ENCODE results near the gene SPATA6.
"Not testable (repeated sequence)": the region's sequence is repeated elsewhere in the genome, so short reads cannot be mapped to it uniquely, and the experiment has no call there.

Gene SPATA6

DNA sequence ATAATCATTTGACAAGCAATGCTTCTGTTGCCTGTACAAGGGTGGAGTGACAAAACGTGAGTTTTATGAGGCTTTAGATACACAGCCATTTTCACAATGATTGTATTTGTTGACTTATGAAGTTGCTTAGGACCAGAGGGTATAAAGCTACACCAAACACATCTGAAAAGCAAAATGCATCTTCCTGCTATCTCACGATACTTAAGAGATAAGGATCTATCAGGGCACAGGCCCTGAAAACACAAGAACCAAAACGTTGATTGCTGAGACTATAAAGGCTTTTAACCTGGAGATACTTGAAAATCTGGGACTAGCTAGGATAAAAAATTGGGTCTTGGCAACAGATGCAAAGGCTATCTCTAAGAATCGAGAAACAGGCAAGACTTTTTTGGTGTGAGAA lies 133.7 kb downstream of the SPATA6 start:
- DNase-seq, result no peak

DNA sequence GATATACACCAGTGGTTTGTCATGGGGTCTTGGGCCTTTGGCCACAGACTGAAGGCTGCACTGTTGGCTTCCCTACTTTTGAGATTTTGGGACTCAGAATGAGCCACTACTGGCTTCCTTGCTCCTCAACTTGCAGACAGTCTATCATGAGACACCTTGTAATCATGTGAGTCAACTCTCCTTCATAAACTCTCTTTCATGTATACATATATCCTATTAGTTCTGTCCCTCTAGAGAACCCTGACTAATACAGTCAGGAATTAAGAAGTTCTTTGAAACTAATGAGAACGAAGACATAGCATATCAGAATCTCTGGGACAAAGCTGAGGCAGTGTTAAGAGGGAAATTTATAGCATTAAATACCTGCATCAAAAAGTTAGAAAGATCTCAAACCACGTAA lies 138.7 kb downstream of the SPATA6 start:
- DNase-seq, result no peak

DNA sequence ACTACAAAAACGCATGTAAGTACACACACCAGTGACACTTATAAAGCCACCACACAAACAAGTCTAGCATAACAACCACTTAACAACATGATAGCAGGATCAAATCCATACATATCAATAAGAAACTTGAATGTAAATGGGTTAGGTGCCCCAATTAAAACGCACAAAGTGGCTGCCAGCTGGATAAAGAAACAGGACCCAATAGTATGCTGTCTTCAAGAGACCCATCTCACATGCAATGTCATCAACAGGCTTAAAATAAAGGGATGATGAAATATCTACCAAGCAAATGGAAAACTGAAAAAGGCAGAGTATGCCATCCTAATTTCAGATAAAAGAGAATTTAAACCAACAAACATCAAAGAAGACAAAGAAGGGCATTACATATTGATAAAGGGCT lies 139.9 kb downstream of the SPATA6 start:
- DNase-seq, result no peak

- DNase-seq, result no peak
Observed at GRCh38 chr1:48329905-48330304, 142.1 kb downstream of the SPATA6 start.

DNA sequence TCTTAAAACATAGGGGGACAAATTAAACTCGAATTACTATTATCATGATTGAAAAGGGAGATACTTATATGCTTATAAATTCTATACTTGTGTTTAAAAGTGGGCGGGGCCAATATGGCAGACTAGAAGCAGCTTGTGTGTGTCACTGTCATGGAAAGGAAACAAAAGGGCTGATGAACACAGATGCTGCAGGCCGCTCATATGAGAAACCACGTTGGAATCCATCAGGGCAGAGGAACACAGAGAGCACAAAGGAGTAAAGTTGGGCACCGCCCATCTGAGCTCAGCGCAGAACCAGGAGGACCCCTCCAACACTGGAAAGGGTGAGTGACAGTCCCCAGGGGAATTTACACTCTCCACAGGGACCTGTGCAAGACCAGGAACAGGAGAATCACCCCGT lies 142.5 kb downstream of the SPATA6 start:
- no peak for DNase-seq

DNA sequence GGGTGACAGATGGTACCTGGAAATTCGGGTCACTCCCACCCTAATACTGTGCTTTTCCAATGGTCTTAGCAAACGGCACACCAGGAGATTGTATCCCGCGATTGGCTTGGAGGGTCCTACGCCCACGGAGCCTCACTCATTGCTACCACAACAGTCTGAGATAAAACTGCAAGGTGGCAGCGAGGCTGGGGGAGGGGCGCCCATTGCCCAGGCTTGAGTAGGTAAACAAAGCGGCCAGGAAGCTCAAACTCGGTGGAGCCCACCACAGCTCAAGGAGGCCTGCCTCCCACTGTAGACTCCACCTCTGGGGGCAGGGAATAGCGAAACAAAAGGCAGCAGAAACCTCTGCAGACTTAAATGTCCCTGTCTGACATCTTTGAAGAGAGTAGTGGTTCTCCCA lies 160.2 kb downstream of the SPATA6 start:
- not testable (repeated sequence) for DNase-seq

- DNase-seq, result no peak
Observed at GRCh38 chr1:48309564-48310082, 162.4 kb downstream of the SPATA6 start.

DNA sequence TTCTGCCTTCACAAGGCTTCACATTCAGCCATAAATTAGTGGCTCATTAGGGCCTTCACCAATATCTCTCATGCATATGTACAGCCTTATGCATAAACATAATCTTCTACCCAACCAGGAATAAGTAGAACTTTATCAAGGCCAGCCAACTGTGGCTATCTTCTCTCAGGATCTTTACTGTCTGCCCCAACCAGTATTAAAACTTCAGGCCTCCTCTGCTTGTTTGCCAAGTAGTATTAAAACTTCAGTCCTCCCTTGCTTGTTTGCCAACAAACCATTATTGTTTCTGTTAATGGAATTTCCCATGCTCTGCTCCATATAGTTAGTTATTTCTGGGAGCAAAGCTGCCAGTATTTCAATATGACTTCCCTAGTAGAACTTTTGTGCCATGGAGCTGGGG lies 169.4 kb downstream of the SPATA6 start:
- no peak for DNase-seq

- no peak for DNase-seq
Observed at GRCh38 chr1:48294656-48295055, 177.3 kb downstream of the SPATA6 start.

GRCh38 chr1:48294094-48294493 lies 177.9 kb downstream of the SPATA6 start:
- not testable (repeated sequence) for DNase-seq

DNA sequence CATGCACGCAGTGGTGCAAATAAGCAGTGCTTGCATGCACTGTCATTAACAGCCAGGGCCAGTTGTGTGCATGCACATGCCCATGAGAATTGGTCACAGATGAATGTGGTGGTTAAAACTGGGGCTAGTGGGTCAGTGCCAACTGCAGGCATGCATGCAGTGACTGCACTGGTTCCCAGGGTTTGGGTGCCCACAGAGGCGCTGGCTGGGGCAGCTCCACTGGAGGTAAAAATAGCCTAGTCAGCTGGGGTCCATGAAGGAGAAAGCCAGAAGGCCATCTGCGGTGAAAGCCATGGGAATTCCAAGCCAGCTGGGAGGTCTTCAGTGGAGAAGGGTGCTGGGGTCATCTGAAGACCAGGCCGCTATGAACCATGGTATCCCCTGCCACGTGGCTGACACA lies 179.3 kb downstream of the SPATA6 start:
- DNase-seq, result no peak

DNA sequence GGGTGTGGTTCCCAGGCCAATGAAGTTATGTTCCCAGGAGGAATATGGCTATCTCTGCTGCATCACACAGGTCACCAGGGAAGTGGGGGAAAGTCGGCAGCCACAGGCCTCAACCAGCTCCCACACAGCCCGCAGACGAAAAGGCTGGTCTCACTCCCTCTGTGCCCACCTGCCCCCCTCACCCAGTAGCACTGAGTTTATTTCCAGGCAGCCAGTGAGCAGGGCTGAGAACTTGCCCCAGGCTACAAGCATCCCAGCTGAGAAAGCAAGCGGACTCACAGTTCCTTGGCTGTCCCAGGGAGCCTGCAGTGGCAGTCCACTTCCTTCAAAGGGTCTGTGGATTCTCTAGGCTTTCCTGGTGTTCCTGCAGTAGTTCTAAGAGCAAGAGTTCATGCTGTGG lies 180.6 kb downstream of the SPATA6 start:
- no peak for DNase-seq

- no peak for DNase-seq
Observed at GRCh38 chr1:48285525-48285924, 186.5 kb downstream of the SPATA6 start.

- DNase-seq, result not testable (repeated sequence)
Observed at GRCh38 chr1:48284696-48285420, 187.1 kb downstream of the SPATA6 start.

DNA sequence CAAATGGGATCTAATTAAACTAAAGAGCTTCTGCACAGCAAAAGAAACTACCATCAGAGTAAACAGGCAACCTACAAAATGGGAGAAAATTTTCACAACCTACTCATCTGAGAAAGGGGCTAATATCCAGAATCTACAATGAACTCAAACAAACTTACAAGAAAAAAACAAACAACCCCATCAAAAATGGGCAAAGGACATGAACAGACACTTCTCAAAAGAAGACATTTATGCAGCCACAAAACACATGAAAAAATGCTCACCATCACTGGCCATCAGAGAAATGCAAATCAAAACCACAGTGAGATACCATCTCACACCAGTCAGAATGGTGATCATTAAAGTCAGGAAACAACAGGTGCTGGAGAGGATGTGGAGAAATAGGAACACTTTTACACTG lies 189.7 kb downstream of the SPATA6 start:
- not testable (repeated sequence) for DNase-seq

DNA sequence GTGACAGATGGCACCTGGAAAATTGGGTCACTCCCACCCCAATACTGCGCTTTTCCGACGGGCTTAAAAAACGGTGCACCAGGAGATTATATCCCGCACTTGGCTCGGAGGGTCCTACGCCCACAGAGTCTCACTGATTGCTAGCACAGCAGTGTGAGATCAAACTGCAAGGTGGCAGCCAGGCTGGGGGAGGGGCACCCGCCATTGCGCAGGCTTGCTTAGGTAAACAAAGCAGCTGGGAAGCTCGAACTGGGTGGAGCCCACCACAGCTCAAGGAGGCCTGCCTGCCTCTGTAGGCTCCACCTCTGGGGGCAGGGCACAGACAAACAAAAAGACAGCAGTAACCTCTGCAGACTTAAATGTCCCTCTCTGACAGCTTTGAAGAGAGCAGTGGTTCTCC lies 194.6 kb downstream of the SPATA6 start:
- DNase-seq, result not testable (repeated sequence)

- no peak for DNase-seq
Observed at GRCh38 chr1:48266576-48266975, 205.4 kb downstream of the SPATA6 start.

GRCh38 chr1:48263041-48263440 lies 209.0 kb downstream of the SPATA6 start:
- DNase-seq, result no peak

DNA sequence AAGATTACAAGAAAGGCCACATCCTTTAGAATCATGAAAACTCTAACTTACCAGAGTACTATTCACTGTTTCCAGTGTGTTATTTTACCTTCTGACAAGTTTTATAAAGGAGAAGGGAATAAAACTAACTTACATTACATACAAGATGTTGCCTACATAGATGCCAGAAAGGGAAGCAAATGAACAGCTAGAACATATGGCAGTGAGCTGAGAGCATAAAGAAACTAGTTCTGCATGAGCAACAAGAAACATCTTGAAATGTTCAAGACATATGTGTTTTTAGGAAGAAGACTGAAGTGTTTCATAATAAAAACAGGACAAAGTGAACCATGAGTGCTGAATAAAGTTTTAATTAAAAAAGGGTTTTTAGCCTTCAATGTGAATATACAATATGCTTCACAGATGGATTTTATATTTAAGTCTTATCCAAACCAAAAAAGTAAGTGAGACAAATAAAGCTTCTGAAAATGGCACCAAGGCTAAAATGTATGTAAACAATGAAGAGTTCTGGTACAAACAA lies 210.1 kb downstream of the SPATA6 start:
- no peak for DNase-seq

DNA sequence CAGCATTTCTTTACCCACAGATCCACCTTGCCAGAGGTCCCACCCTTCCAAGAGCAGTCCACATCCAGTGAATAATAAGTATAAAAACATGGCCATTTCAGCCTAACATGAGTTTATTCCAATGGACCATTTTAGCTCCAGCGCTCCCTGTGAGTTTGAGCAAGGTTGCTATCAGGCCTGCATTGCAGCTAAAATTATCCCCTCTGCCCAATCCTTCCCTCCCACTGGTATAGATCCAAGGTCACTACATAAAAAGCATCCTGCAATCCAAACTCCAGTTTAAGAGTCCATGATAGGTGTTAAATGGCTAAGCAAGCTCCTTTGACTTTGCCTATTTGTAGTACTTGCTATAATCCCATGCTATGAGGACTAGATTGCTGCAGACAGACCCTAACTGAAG lies 213.9 kb downstream of the SPATA6 start:
- DNase-seq, result no peak

DNA sequence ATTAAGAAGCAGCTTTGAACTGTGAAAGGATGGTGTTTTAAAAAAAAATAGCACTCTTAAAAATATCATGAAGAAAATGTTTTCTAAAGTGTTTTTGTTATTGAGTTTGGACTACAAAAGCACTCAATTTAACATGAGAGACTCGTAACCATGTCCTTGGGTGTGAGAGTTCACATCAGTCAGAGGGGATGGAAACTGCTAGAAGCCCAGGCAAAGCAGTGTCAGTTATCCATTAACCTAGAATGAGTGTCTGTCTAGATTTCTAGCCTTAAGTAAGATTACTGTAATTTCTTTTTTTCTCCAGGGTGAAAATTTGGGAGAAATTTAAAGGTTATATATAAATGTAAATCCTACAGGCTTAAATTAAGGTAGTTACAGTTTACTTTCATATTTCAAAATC lies 217.8 kb downstream of the SPATA6 start:
- DNase-seq, result no peak

DNA sequence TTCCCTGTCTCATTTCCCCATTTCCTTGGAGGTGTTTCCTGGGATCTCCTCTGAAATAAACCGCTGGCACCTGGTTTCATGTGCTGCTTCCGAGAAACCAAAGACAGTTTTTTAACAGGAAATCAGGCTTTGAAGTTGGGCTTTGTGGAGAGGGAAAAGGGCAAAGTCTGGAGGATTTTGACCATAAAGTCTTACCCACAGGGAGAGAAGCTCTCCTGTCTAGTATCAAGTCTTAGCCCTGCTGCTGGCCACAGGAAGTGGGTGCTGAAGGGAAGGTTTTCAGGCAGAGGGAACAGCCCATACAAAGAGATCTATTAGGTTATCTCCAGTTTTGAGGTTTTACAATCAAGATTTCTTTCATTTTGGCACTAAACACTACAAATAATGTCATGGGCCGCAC lies 220.2 kb downstream of the SPATA6 start:
- DNase-seq, result no peak

DNA sequence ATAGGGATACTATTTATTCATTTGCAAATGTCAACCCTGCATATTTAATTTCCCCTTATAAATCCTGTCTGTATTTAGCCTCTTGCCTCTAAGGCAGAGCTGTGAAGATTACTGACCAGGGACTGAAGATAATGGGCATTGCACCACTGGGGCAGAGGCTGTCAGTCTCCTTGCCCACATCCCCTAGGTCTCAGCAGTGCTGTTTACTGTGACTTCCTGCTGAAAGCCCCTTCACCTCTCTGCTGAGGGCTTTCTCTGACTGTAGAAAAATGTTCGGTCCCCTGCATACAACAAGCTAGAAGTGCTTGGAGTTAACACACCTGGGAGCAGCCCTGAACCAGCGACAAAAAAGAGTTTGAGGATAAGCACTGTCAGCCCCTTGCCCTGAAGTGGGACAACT lies 220.7 kb downstream of the SPATA6 start:
- no peak for DNase-seq

- no peak for DNase-seq
Observed at GRCh38 chr1:48250572-48250971, 221.4 kb downstream of the SPATA6 start.

DNA sequence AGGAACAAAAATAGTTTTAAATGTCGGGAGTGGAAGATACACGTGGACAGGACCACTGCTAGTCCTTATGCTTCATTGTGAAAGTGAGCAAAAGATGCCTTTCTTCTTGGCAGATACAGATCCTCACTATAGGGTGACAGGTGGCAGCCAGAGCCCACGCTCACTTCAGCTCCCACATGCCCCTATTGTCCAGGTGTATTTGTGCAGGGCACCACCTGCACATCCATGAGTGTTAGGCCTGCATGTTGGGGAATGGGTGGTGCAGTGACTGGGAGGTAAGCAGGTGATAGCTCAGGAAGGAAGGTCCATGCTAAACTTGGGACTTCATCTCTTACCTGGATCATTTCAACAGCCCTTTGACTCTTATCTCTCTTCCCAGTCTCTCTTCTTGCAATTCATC lies 222.1 kb downstream of the SPATA6 start:
- no peak for DNase-seq

All from NCI-H1694 (cell line).